ENCODE measurements around the gene CRISP1. TPM values are rescaled to one million over a fixed set of nuclear protein-coding genes. Genes with fewer than 3 reads are reported as not detected.

CRISP1 gene
- total RNA-seq, 1 experiment from 2014 or later = not detected

DNA sequence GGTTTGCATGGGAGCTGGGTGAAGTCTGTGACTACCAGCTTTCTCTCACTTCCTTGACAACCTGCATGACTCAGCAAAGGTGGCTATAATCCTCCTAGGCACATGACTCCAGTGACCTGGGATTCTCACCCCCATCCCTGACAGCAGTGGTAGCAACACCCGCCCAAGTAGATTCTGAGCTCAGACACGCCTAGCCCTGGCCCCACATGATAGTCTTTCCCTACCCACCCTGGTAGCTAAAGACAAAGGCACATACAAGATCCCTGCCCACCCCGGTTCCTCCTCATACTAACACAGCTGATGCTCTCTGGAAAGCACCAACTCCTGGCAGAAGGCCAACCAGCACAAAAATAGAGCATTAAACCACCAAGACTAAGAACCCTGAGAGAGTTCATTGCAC is 25.9 kb upstream of the CRISP1 start:
- no peak overlapping the region for H3K14ac ChIP-seq (ENCODE audit: insufficient read depth, low read length)
- Mint-ChIP-seq H3K9me3 (peaks cover 19 to 26% of the 10 kb centered on the region in 2 experiments), H3K27me3 (ENCODE audit: low read depth) (peaks cover 73% of the 10 kb centered on the region), H3K36me3 (ENCODE audit: insufficient read depth in 1 of 3, low read depth in 3 of 3) (peaks cover 0 to 33% (median 13%) of the 10 kb centered on the region in 3 experiments; a peak in 6 of 7 replicates), H3K27ac (no peak overlapping the region), H3K4me3 (no peak overlapping the region), H3K4me1 (peaks cover 35 to 36% of the 10 kb centered on the region in 2 experiments)
- H3K18ac ChIP-seq (ENCODE audit: insufficient read length, low read depth, low read length) = no peak overlapping the region
- no peak overlapping the region for H2BK12ac ChIP-seq (ENCODE audit: insufficient read length, low read depth, low read length)
- no peak overlapping the region for H3T11ph ChIP-seq (ENCODE audit: low read length)
- H3K4me1 ChIP-seq (ENCODE audit: insufficient read depth, low read length) = peaks cover 16% of the 10 kb centered on the region
- no peak overlapping the region for H3K23ac ChIP-seq (ENCODE audit: insufficient read length, low read depth, low read length)
- no peaks in the 10 kb centered on the region for H3K9me3 ChIP-seq (ENCODE audit: control insufficient read depth, low read depth, low read length)
- no peak overlapping the region for H3K9ac ChIP-seq (ENCODE audit: extremely low read depth, insufficient read length, low read length)
- no peaks in the 10 kb centered on the region for H3K23me2 ChIP-seq (ENCODE audit: insufficient read length, low read depth, low read length, poor library complexity, severe bottlenecking)
- TF ChIP-seq, protein P1, sequence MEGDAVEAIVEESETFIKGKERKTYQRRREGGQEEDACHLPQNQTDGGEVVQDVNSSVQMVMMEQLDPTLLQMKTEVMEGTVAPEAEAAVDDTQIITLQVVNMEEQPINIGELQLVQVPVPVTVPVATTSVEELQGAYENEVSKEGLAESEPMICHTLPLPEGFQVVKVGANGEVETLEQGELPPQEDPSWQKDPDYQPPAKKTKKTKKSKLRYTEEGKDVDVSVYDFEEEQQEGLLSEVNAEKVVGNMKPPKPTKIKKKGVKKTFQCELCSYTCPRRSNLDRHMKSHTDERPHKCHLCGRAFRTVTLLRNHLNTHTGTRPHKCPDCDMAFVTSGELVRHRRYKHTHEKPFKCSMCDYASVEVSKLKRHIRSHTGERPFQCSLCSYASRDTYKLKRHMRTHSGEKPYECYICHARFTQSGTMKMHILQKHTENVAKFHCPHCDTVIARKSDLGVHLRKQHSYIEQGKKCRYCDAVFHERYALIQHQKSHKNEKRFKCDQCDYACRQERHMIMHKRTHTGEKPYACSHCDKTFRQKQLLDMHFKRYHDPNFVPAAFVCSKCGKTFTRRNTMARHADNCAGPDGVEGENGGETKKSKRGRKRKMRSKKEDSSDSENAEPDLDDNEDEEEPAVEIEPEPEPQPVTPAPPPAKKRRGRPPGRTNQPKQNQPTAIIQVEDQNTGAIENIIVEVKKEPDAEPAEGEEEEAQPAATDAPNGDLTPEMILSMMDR (conservative IDR thresholded peaks at IDR 0.05) = no peak
- no peaks in the 10 kb centered on the region for H3K79me2 ChIP-seq (ENCODE audit: insufficient read depth, low read length)
- no peak overlapping the region for H2AFZ ChIP-seq (ENCODE audit: low read length)
- peaks cover 42% of the 10 kb centered on the region; the same call in 1 of the 2 replicates for H3K27me3 ChIP-seq (ENCODE audit: insufficient read depth, low read length)
- no peaks in the 10 kb centered on the region for H4K20me1 ChIP-seq (ENCODE audit: control insufficient read depth, insufficient read depth, insufficient read length)
- H3K27ac ChIP-seq (ENCODE audit: insufficient read length, low read depth, low read length) = no peak overlapping the region
- H3K4me2 ChIP-seq (ENCODE audit: insufficient read depth, insufficient read length, low read length) = no peak overlapping the region
- DNase-seq = peak; percentile 30
- no peak overlapping the region for H2BK120ac ChIP-seq (ENCODE audit: low read depth, low read length, poor library complexity, severe bottlenecking)
- no peak overlapping the region for H4K8ac ChIP-seq (replicated peaks; ENCODE audit: insufficient read length, low read depth, low read length)
- H2BK20ac ChIP-seq (ENCODE audit: low read depth, low read length, poor library complexity, severe bottlenecking) = no peak overlapping the region
- no peak overlapping the region for H3K4ac ChIP-seq (ENCODE audit: low read depth, low read length)
- no peaks in the 10 kb centered on the region for H3K79me1 ChIP-seq (ENCODE audit: insufficient read depth, low read depth, low read length, poor library complexity, severe bottlenecking)
- H2BK5ac ChIP-seq (ENCODE audit: insufficient read length, low read length) = no peak overlapping the region
- H3K56ac ChIP-seq (ENCODE audit: insufficient read length, low read depth, low read length) = no peak overlapping the region
- H2AK5ac ChIP-seq (ENCODE audit: insufficient read length, low read length) = no peak overlapping the region
- no peak overlapping the region for H2BK15ac ChIP-seq (ENCODE audit: low read depth, low read length)
- H4K5ac ChIP-seq (ENCODE audit: insufficient read length, low read depth, low read length) = no peak overlapping the region
- H4K91ac ChIP-seq (ENCODE audit: insufficient read length, low read depth, low read length) = no peak overlapping the region
- no CpG with 5 or more reads among the region's 3 CpGs for WGBS (ENCODE audit: extremely low coverage, insufficient read length, low lambda C conversion rate)
